WTC11 (cell line): Measurements from ENCODE around the gene SENP7.

ENCODE experiments used
- CREB1 ChIP-seq: sonication (generic); formaldehyde crosslinking; IDR thresholded peaks from 2 replicates; pipeline ENCODE4 v1.8.0; 2023; ENCODE audit warnings: mild to moderate bottlenecking, missing genetic modification reagents
- CREM ChIP-seq: sonication (generic); formaldehyde crosslinking; IDR thresholded peaks from 2 replicates; pipeline ENCODE4 v1.8.1; 2022; ENCODE audit warnings: mild to moderate bottlenecking, missing genetic modification reagents, moderate library complexity
- ETV6 ChIP-seq: sonication (generic); formaldehyde crosslinking; IDR thresholded peaks from 2 replicates; pipeline ENCODE4 v1.8.1; 2022; ENCODE audit warnings: mild to moderate bottlenecking, missing genetic modification reagents
- GABPB1 ChIP-seq: sonication (generic); formaldehyde crosslinking; IDR thresholded peaks from 2 replicates; pipeline ENCODE4 v1.8.1; 2023; ENCODE audit warnings: mild to moderate bottlenecking, missing genetic modification reagents
- JUN ChIP-seq: sonication (generic); formaldehyde crosslinking; IDR thresholded peaks from 2 replicates; pipeline ENCODE4 v1.8.0; 2023; ENCODE audit warnings: mild to moderate bottlenecking, missing genetic modification reagents
- NR1H2 ChIP-seq: sonication (generic); formaldehyde crosslinking; IDR thresholded peaks from 2 replicates; pipeline ENCODE4 v1.9.0; 2021; ENCODE audit warnings: mild to moderate bottlenecking, moderate library complexity, missing genetic modification reagents
- SP1 ChIP-seq: sonication (generic); formaldehyde crosslinking; conservative IDR thresholded peaks from 2 replicates; pipeline ENCODE4 v1.8.1; 2022; ENCODE audit warnings: missing genetic modification reagents
- TP53 ChIP-seq: sonication (generic); formaldehyde crosslinking; IDR thresholded peaks from 2 replicates; pipeline ENCODE4 v1.8.1; 2023; ENCODE audit warnings: mild to moderate bottlenecking, missing genetic modification reagents
- ZNF263 ChIP-seq: sonication (generic); formaldehyde crosslinking; IDR thresholded peaks from 2 replicates; pipeline ENCODE4 v1.8.1; 2022; ENCODE audit warnings: low read depth, mild to moderate bottlenecking, moderate library complexity, missing genetic modification reagents
- ZNF423 ChIP-seq: fragments of 250-450 bp; sonication (Bioruptor Pico); IDR thresholded peaks from 2 replicates; pipeline ENCODE4 v2.1.2; 2022; ENCODE audit warnings: mild to moderate bottlenecking, moderate library complexity
- TF ChIP-seq, protein P1 (sequence below): fragments of 200-600 bp; IDR thresholded peaks from 2 replicates; pipeline ENCODE4 v1.8.0; 2022; ENCODE audit warnings: antibody characterized with exemption
- TF ChIP-seq, protein P2 (sequence below): sonication (generic); formaldehyde crosslinking; IDR thresholded peaks from 2 replicates; pipeline ENCODE4 v1.8.1; 2022; ENCODE audit warnings: low read depth, missing genetic modification reagents, borderline replicate concordance
- TF ChIP-seq, protein P3 (sequence below): sonication (generic); formaldehyde crosslinking; IDR thresholded peaks from 2 replicates; pipeline ENCODE4 v1.8.1; 2022; ENCODE audit warnings: mild to moderate bottlenecking, moderate library complexity, missing genetic modification reagents

DNA sequence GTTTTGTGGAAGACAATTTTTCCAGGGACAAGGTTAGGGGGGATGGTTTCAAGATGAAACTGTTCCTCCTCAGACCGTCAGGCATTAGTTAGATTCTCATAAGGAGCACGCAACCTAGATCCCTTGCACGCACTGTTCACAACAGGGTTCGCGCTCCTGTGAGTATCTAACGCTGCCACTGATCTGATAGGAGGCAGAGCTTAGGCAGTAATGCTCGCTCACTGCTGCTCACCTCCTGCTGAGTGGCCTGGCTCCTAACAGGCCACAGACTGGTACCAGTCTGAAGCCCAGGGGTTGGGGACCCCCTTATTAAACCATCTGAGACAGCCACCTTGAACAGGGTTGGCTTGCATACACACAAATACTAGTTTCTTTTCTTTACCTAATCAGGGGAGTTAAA lies 179.1 kb downstream of the SENP7 start:
- TF ChIP-seq ZNF423 (no peak), SP1 (no peak), ETV6 (no peak), ZNF263 (CRISPR knock-in tag) (no peak), JUN (no peak), TP53 (CRISPR knock-in tag) (no peak), CREM (CRISPR knock-in tag) (no peak), CREB1 (CRISPR knock-in tag) (no peak), GABPB1 (CRISPR knock-in tag) (no peak), NR1H2 (CRISPR knock-in tag) (no peak)
- TF ChIP-seq, protein P1, sequence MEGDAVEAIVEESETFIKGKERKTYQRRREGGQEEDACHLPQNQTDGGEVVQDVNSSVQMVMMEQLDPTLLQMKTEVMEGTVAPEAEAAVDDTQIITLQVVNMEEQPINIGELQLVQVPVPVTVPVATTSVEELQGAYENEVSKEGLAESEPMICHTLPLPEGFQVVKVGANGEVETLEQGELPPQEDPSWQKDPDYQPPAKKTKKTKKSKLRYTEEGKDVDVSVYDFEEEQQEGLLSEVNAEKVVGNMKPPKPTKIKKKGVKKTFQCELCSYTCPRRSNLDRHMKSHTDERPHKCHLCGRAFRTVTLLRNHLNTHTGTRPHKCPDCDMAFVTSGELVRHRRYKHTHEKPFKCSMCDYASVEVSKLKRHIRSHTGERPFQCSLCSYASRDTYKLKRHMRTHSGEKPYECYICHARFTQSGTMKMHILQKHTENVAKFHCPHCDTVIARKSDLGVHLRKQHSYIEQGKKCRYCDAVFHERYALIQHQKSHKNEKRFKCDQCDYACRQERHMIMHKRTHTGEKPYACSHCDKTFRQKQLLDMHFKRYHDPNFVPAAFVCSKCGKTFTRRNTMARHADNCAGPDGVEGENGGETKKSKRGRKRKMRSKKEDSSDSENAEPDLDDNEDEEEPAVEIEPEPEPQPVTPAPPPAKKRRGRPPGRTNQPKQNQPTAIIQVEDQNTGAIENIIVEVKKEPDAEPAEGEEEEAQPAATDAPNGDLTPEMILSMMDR = no peak
- TF ChIP-seq, protein P2, sequence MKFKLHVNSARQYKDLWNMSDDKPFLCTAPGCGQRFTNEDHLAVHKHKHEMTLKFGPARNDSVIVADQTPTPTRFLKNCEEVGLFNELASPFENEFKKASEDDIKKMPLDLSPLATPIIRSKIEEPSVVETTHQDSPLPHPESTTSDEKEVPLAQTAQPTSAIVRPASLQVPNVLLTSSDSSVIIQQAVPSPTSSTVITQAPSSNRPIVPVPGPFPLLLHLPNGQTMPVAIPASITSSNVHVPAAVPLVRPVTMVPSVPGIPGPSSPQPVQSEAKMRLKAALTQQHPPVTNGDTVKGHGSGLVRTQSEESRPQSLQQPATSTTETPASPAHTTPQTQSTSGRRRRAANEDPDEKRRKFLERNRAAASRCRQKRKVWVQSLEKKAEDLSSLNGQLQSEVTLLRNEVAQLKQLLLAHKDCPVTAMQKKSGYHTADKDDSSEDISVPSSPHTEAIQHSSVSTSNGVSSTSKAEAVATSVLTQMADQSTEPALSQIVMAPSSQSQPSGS (CRISPR knock-in tag) = no peak
- TF ChIP-seq, protein P3, sequence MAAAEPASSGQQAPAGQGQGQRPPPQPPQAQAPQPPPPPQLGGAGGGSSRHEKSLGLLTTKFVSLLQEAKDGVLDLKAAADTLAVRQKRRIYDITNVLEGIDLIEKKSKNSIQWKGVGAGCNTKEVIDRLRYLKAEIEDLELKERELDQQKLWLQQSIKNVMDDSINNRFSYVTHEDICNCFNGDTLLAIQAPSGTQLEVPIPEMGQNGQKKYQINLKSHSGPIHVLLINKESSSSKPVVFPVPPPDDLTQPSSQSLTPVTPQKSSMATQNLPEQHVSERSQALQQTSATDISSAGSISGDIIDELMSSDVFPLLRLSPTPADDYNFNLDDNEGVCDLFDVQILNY (CRISPR knock-in tag) = no peak
